ENCODE data around the gene COL9A3. TPM values are rescaled to one million over a fixed set of nuclear protein-coding genes. Genes with fewer than 3 reads are reported as not detected.
A peak's percentile ranks its signal among the peaks of the same experiment; 100 is the strongest.

COL9A3 gene
- total and polyA plus RNA-seq, 5 donors, result 4.3 to 13.0 (median 5.7) TPM

GRCh38 chr20:62827311-62828038 lies 10.6 kb downstream of the COL9A3 start:
- H3K4me1 ChIP-seq (ENCODE audit: control insufficient read depth, insufficient read depth, low read length), result no peaks in the 10 kb centered on the region
- H3K4me3 ChIP-seq (ENCODE audit: low read length), result no peak overlapping the region
- DNase-seq, result peak in 2 of 3 donors; percentile 38 to 44
- ATAC-seq, result no peak
- H3K27ac ChIP-seq (ENCODE audit: low read length), result no peak overlapping the region
- intact Hi-C loops (cut with DNase I), result no loop called here
- no peaks in the 10 kb centered on the region for H3K9me3 ChIP-seq (ENCODE audit: control insufficient read depth, low read length)
- WGBS, result 71% methylated on average over 29 of the region's 29 CpGs
- H3K27me3 ChIP-seq (ENCODE audit: control insufficient read depth, insufficient read depth), result no peaks in the 10 kb centered on the region

GRCh38 chr20:62828051-62828450 lies 11.2 kb downstream of the COL9A3 start:
- Histone ChIP-seq H3K27ac (ENCODE audit: low read length) (no peak overlapping the region), H3K9me3 (ENCODE audit: control insufficient read depth, low read length) (no peaks in the 10 kb centered on the region), H3K4me1 (ENCODE audit: control insufficient read depth, insufficient read depth, low read length) (no peaks in the 10 kb centered on the region), H3K4me3 (ENCODE audit: low read length) (no peak overlapping the region), H3K27me3 (ENCODE audit: control insufficient read depth, insufficient read depth) (no peaks in the 10 kb centered on the region)
- DNase-seq (peak in 1 of 3 donors; percentile 43), ATAC-seq (no peak)
- intact Hi-C loops (cut with DNase I), result no loop called here
- 91% methylated on average over 9 of the region's 9 CpGs for WGBS

- Histone ChIP-seq H3K4me1 (ENCODE audit: control insufficient read depth, insufficient read depth, low read length) (no peaks in the 10 kb centered on the region), H3K27me3 (ENCODE audit: control insufficient read depth, insufficient read depth) (no peaks in the 10 kb centered on the region), H3K9me3 (ENCODE audit: control insufficient read depth, low read length) (no peaks in the 10 kb centered on the region), H3K4me3 (ENCODE audit: low read length) (no peak overlapping the region), H3K27ac (ENCODE audit: low read length) (no peak overlapping the region)
- intact Hi-C loops (cut with DNase I), result no loop called here
- WGBS, result 85% methylated on average over 29 of the region's 29 CpGs
- peak in 2 of 3 donors; percentile 33 to 45 for DNase-seq
- ATAC-seq, result no peak
These were observed 11.8 kb downstream of the COL9A3 start for GRCh38 chr20:62828511-62829230.

DNA sequence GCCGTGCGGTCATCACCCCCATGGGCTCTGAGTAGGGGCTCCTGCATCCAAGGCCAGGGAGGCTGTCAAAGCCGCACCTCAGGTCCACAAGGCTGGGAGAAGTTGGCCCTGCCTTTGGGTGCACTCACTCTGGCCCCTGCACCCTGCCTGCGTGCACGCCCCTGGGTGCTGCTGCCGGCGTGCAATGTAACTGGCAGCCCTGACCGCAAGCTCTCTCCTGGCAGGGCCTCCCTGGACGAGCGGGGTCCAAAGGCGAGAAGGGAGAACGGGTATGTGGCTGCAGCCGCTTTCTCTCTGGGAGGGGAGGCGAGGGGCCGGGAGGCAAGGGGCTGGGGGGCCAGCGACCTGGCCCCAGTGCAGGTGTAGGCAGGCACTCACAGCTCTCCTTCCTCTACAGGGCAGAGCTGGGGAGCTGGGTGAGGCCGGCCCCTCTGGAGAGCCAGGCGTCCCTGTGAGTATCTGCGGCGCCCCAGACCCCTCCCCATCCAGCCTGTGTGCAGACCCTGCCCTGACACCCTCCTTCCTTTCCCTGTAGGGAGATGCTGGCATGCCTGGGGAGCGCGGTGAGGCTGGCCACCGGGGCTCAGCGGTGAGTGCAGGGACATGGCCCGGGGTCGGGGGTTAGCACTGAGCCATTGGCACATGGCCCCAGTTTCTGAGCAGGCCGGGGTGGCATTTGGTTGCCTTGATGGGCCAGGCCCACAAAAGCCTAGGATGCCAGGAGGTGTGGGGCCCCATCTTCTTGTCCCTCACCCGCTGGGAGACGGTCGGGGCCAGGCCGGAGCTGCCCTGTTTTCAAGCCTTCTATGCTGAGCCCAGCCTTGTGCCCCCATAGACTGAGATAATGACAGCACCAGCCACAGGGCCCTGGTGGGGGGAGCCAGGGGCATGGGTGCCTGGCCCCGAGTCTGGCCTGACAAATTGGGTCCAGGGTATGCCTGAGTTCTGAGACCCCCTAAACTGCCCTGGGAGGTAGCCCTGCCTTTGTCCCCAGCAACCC lies 12.7 kb downstream of the COL9A3 start:
- H3K27ac ChIP-seq (ENCODE audit: low read length), result no peak overlapping the region
- ATAC-seq (no peak), DNase-seq (peak in 2 of 3 donors; percentile 24 to 55)
- no peaks in the 10 kb centered on the region for H3K27me3 ChIP-seq (ENCODE audit: control insufficient read depth, insufficient read depth)
- no peak overlapping the region for H3K4me3 ChIP-seq (ENCODE audit: low read length)
- intact Hi-C loops (cut with DNase I), result no loop called here
- no peaks in the 10 kb centered on the region for H3K4me1 ChIP-seq (ENCODE audit: control insufficient read depth, insufficient read depth, low read length)
- H3K9me3 ChIP-seq (ENCODE audit: control insufficient read depth, low read length), result no peaks in the 10 kb centered on the region
- 94% methylated on average over 32 of the region's 32 CpGs for WGBS

DNA sequence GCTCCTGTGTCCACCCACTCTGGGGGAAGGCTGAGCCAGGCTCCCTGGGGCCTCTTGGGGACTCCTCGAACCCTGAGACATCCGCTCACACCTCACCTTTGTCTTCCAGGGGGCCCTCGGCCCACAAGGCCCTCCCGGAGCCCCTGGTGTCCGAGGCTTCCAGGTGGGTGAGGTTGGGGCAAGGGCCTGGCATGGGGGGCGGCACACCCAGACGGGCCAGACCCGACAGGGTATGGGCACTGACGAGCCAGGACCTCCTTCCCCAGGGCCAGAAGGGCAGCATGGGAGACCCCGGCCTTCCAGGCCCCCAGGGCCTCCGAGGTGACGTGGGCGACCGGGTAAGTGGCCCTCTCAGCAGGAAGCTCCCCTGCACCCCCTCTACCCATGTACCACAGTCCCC lies 13.4 kb downstream of the COL9A3 start:
- no peaks in the 10 kb centered on the region for H3K27me3 ChIP-seq (ENCODE audit: control insufficient read depth, insufficient read depth)
- H3K9me3 ChIP-seq (ENCODE audit: control insufficient read depth, low read length), result no peaks in the 10 kb centered on the region
- DNase-seq (peak in 2 of 3 donors; percentile 40 to 52), ATAC-seq (no peak)
- intact Hi-C loops (cut with DNase I), result no loop called here
- no peak overlapping the region for H3K4me3 ChIP-seq (ENCODE audit: low read length)
- no peak overlapping the region for H3K27ac ChIP-seq (ENCODE audit: low read length)
- WGBS, result 95% methylated on average over 14 of the region's 14 CpGs
- no peaks in the 10 kb centered on the region for H3K4me1 ChIP-seq (ENCODE audit: control insufficient read depth, insufficient read depth, low read length)

- 91% methylated on average over 22 of the region's 22 CpGs for WGBS
These were observed 14.0 kb downstream of the COL9A3 start for GRCh38 chr20:62830821-62831220.

DNA sequence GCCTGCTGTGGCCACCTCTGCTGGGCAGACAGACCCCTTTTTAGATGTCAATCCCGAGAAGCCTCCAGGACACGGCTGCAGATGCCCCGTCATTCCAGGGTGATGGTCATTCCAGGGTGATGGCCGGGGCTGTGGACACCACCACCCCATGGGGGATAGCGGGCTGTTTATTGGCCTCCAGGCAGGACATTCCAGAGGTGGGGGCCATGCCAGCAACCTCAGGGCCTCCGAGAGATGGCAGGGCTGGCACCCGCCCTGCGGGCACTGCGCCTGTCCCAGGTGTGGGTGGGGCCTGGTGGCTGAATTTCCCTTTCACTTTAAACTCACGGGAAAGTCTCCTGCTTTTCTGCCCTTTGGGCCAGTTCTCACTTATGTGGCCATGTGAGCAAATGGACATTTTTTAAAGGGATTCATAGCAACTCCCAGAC lies 14.5 kb downstream of the COL9A3 start:
- intact Hi-C loops (cut with DNase I), result no loop called here
- 80% methylated on average over 10 of the region's 10 CpGs for WGBS
- Histone ChIP-seq H3K9me3 (ENCODE audit: control insufficient read depth, low read length) (no peaks in the 10 kb centered on the region), H3K4me1 (ENCODE audit: control insufficient read depth, insufficient read depth, low read length) (no peaks in the 10 kb centered on the region), H3K27me3 (ENCODE audit: control insufficient read depth, insufficient read depth) (no peaks in the 10 kb centered on the region), H3K4me3 (ENCODE audit: low read length) (no peak overlapping the region), H3K27ac (ENCODE audit: low read length) (no peak overlapping the region)
- ATAC-seq, result no peak
- peak in 2 of 3 donors; percentile 28 to 44 for DNase-seq

More at GRCh38 chr20:62830821-62831220, 14.0 kb downstream of the COL9A3 start:
- no peaks in the 10 kb centered on the region for H3K4me1 ChIP-seq (ENCODE audit: control insufficient read depth, insufficient read depth, low read length)
- DNase-seq (peak in 2 of 3 donors; percentile 40 to 43), ATAC-seq (no peak)
- intact Hi-C loops (cut with DNase I), result no loop called here
- no peaks in the 10 kb centered on the region for H3K27me3 ChIP-seq (ENCODE audit: control insufficient read depth, insufficient read depth)
- H3K9me3 ChIP-seq (ENCODE audit: control insufficient read depth, low read length), result no peaks in the 10 kb centered on the region
- no peak overlapping the region for H3K4me3 ChIP-seq (ENCODE audit: low read length)
- H3K27ac ChIP-seq (ENCODE audit: low read length), result no peak overlapping the region

DNA sequence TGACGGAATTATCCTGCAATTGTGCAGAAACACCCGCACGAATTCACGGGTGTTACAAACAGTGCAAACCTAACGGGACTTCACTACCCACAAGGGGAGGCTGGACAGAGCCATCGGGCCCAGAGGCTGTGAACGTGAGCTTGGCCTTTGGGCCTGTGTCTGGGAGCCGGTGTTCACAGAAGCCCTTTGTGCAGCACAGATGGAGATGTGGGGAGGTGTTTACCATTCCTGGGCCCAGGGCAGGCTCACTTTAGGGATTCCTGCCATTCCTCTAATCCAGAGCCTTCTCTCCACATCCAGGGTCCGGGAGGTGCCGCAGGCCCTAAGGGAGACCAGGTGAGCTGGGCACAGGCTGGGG lies 15.0 kb downstream of the COL9A3 start:
- Histone ChIP-seq H3K4me3 (ENCODE audit: low read length) (no peak overlapping the region), H3K27me3 (ENCODE audit: control insufficient read depth, insufficient read depth) (no peaks in the 10 kb centered on the region), H3K27ac (ENCODE audit: low read length) (no peak overlapping the region), H3K9me3 (ENCODE audit: control insufficient read depth, low read length) (no peaks in the 10 kb centered on the region), H3K4me1 (ENCODE audit: control insufficient read depth, insufficient read depth, low read length) (no peaks in the 10 kb centered on the region)
- 85% methylated on average over 10 of the region's 10 CpGs for WGBS
- DNase-seq (no peak), ATAC-seq (no peak)
- intact Hi-C loops (cut with DNase I), result no loop called here

DNA sequence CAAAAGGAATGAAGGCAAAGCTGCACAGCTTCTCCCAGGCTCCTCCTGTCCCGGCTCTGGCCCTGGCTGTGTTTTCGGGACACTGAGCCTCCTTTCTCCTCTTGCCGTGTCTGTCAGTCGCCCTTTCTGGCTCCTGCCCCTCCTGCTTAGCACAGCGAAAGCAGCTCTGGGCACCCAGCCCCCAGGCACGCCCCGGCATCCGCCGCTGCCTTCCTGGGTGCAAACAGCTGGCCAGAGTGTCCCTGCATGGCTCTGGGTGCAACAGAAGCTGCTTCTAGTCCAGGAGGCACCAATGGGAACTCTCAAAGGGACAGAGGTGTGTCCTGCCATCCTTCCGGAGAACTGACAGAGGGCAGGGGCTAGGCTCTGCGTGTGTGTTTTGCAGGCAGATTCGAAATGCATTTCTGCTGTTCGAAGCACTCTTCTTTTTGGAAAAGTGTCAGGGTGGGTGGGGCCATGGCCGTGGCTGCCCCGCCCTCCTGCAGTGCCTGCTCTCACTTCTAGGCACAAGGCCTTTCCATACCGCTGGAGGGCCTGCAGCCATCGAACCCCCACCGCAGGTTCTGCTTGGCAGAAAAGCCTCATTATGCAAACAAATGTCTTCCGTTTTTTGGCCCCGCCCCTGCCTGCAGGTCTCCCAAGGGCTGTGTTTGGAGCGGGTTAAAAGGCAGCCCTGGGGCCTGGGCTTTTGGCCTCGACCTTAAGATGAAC lies 15.5 kb downstream of the COL9A3 start:
- 54% methylated on average over 22 of the region's 22 CpGs for WGBS
- intact Hi-C loops (cut with DNase I), result no loop called here

DNA sequence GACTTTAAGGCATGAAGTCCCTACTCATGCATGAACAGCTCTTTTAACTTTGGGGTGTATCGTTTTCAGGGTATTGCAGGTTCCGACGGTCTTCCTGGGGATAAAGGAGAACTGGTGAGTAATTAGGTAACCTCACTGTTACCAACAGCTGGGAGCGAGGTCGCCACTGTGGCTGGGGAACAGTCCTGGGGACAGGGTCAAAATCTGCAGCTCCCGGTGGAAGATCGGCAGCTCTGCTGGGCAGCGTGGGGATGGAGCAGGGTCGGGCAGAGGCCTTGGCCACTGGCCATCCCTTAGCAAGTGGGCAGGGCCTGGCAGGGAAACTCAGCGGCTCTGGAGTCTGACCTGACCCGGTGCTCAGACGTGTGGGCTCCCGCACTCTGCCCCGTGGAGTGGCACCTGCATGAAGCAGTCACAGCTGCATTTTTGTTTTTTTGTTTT lies 16.1 kb downstream of the COL9A3 start:
- intact Hi-C loops (cut with DNase I), result no loop called here
- ATAC-seq (peak in 1 of 2 donors; percentile 6), DNase-seq (peak in 2 of 3 donors; percentile 25 to 53)
- Histone ChIP-seq H3K27me3 (ENCODE audit: control insufficient read depth, insufficient read depth) (no peaks in the 10 kb centered on the region), H3K4me1 (ENCODE audit: control insufficient read depth, insufficient read depth, low read length) (no peaks in the 10 kb centered on the region), H3K9me3 (ENCODE audit: control insufficient read depth, low read length) (no peaks in the 10 kb centered on the region), H3K4me3 (ENCODE audit: low read length) (no peak overlapping the region), H3K27ac (ENCODE audit: low read length) (no peak overlapping the region)
- 74% methylated on average over 14 of the region's 14 CpGs for WGBS

More for the DNA sequence above, 15.5 kb downstream of the COL9A3 start:
- no peak overlapping the region for H3K4me3 ChIP-seq (ENCODE audit: low read length)
- peak in 2 of 3 donors; percentile 55 to 75 for DNase-seq
- peak; percentile 7 to 8 for ATAC-seq
- H3K9me3 ChIP-seq (ENCODE audit: control insufficient read depth, low read length), result no peaks in the 10 kb centered on the region
- no peak overlapping the region for H3K27ac ChIP-seq (ENCODE audit: low read length)
- H3K4me1 ChIP-seq (ENCODE audit: control insufficient read depth, insufficient read depth, low read length), result no peaks in the 10 kb centered on the region
- H3K27me3 ChIP-seq (ENCODE audit: control insufficient read depth, insufficient read depth), result no peaks in the 10 kb centered on the region
